Measurements from ENCODE around the gene TOX3. TPM values are rescaled to one million over a fixed set of nuclear protein-coding genes. Genes with fewer than 3 reads are reported as not detected.

Gene TOX3
- total and polyA plus RNA-seq, 7 donors = 0.03 to 0.10 TPM; not detected in 5

DNA sequence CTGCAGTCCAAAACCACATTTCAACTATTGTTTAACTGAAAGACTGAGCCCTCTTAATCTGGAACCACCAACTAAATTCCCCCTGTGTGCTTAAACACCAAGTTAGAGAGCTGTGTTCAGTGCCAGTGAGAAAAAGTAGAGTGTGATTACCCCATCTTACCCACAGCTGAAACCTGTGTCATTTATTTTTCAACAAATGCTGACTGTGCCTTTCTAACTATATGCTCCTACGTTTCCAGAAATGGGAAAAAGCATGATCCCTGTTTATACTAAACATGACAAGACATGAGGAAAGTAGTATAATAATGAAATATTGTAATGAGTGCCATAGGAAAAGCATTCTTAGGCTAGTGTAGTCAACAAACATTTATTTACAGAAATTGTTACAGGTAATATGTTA lies 7.4 kb upstream of the TOX3 start:
- H3K9me3 ChIP-seq = no peaks in the 10 kb centered on the region
- ATAC-seq (no peak), DNase-seq (no peak)
- H3K36me3 ChIP-seq (ENCODE audit: insufficient read depth in 1 of 2, low read depth in 1 of 2) = no peaks in the 10 kb centered on the region
- H3K27me3 ChIP-seq (ENCODE audit: insufficient read depth in 3 of 3, low read length in 2 of 3) = peaks cover 0 to 5% (median 2%) of the 10 kb centered on the region in 3 donors
- no peak overlapping the region for H3K4me3 ChIP-seq
- H3K27ac ChIP-seq = no peak overlapping the region
- no peaks in the 10 kb centered on the region for H3K4me1 ChIP-seq
- TF ChIP-seq, protein P1, sequence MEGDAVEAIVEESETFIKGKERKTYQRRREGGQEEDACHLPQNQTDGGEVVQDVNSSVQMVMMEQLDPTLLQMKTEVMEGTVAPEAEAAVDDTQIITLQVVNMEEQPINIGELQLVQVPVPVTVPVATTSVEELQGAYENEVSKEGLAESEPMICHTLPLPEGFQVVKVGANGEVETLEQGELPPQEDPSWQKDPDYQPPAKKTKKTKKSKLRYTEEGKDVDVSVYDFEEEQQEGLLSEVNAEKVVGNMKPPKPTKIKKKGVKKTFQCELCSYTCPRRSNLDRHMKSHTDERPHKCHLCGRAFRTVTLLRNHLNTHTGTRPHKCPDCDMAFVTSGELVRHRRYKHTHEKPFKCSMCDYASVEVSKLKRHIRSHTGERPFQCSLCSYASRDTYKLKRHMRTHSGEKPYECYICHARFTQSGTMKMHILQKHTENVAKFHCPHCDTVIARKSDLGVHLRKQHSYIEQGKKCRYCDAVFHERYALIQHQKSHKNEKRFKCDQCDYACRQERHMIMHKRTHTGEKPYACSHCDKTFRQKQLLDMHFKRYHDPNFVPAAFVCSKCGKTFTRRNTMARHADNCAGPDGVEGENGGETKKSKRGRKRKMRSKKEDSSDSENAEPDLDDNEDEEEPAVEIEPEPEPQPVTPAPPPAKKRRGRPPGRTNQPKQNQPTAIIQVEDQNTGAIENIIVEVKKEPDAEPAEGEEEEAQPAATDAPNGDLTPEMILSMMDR (IDR thresholded peaks at IDR 0.05) = no peak
- intact Hi-C loops (cut with DNase I) = no loop called here
- WGBS, 3 donors = 67 to 80% (median 80%) methylated on average over 1 of the region's 1 CpG

DNA sequence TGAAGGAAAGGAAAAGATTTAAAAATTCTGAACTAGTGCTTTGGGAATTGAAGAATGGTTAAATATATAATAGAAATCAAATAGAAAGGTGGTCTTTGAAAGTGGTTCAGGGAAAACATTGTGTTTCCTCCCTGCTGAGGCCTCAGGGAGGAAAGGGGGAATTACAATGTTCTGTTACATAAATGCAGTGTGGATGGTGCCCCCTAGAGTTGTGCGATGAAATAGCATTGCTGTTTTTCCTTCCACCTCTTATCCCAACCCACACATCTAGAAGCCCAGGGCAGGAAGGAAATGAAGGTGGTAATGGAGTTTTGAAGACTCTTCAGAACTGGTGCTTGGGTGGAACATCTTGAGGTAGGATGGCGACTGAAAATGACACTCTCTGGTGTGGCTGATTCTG lies 6.4 kb upstream of the TOX3 start:
- TF ChIP-seq, protein P1 (IDR thresholded peaks at IDR 0.05) = no peak
- H3K9me3 ChIP-seq = no peaks in the 10 kb centered on the region
- DNase-seq (no peak), ATAC-seq (no peak)
- no peak overlapping the region for H3K27ac ChIP-seq
- WGBS, 3 donors = 82 to 87% (median 86%) methylated on average over 2 of the region's 2 CpGs
- H3K36me3 ChIP-seq (ENCODE audit: insufficient read depth in 1 of 2, low read depth in 1 of 2) = no peaks in the 10 kb centered on the region
- intact Hi-C loops (cut with DNase I) = no loop called here
- peaks cover 2 to 9% (median 5%) of the 10 kb centered on the region in 3 donors for H3K27me3 ChIP-seq (ENCODE audit: insufficient read depth in 3 of 3, low read length in 2 of 3)
- no peak overlapping the region for H3K4me3 ChIP-seq
- no peaks in the 10 kb centered on the region for H3K4me1 ChIP-seq

DNA sequence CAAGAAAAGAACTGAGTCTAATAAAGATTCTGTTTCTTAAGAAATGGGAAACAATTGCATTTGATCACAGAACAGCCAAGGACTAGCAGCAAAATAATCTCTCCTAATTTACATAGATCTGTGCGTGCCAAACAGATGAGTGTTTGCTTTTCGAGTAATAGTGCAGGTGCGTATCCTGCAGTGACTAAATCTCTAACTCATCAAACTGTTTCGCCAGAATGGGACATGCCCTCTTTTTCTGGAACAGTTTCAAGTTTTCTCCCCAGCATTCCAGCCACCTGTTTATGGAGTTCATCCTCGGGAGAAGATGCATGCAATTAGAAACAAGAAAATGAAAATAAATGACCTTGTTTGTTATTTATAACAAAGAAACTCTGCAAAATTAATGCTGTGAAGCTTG lies 5.7 kb upstream of the TOX3 start:
- Histone ChIP-seq H3K36me3 (ENCODE audit: insufficient read depth in 1 of 2, low read depth in 1 of 2) (no peaks in the 10 kb centered on the region), H3K27me3 (ENCODE audit: insufficient read depth in 3 of 3, low read length in 2 of 3) (peaks cover 2 to 15% (median 4%) of the 10 kb centered on the region in 3 donors), H3K27ac (no peak overlapping the region), H3K4me1 (no peaks in the 10 kb centered on the region), H3K9me3 (no peaks in the 10 kb centered on the region), H3K4me3 (no peak overlapping the region)
- intact Hi-C loops (cut with DNase I) = no loop called here
- TF ChIP-seq, protein P1 (IDR thresholded peaks at IDR 0.05) = no peak
- DNase-seq (no peak), ATAC-seq (no peak)
- WGBS, 3 donors = 13 to 24% (median 16%) methylated on average over 5 of the region's 5 CpGs

DNA sequence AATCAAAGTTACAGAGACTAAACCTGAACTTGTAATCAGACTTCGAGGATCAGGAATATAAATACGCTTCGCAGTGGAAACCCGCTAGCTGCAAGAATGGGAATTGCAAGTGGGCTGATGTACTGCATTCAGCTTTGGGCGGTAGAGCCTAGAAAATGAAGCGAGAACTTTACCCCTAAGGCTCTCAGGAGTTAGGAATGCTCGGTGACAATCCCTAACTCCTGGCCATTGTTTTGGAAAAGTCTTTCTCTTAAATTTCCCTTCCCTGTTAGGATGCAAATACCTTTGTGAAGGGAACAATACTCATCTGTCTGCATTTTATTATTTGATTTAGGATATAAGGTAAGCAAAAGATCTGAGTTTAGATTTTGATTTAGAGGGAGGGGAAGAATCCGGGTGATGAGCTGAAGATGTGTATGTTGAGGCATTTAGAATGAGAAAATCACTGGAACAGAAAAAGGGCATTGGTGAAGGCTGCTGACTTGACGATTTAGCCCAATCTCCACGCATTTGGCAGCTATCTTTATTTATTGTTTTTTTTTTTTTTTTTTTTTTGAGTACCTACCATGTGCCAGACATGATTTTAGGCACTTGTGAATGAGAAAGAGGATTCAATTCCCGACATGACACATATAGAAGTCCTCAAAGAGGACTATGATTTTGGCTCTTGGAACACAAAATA lies 2.2 kb upstream of the TOX3 start:
- H3K4me3 ChIP-seq = no peak overlapping the region
- no peaks in the 10 kb centered on the region for H3K9me3 ChIP-seq
- H3K27ac ChIP-seq = no peak overlapping the region
- no peaks in the 10 kb centered on the region for H3K36me3 ChIP-seq (ENCODE audit: insufficient read depth in 1 of 2, low read depth in 1 of 2)
- peaks cover 0 to 44% (median 5%) of the 10 kb centered on the region in 3 donors for H3K27me3 ChIP-seq (ENCODE audit: insufficient read depth in 3 of 3, low read length in 2 of 3)
- WGBS, 3 donors = 39 to 51% (median 44%) methylated on average over 11 of the region's 11 CpGs
- intact Hi-C loops (cut with DNase I) = no loop called here
- ATAC-seq = no peak
- TF ChIP-seq, protein P1 (IDR thresholded peaks at IDR 0.05) = no peak
- no peak for DNase-seq
- no peaks in the 10 kb centered on the region for H3K4me1 ChIP-seq

All from psoas muscle (tissue), 8 donors.